Fibroblast of lung (primary cell): ENCODE measurements around the gene RUNX2.

ENCODE experiments used
- CTCF ChIP-seq, 2 donors: IDR thresholded peaks in 1 of 2; conservative IDR thresholded peaks in 1 of 2; 1 replicate in 1 of 2; 2 replicates in 1 of 2; pipeline ENCODE4 v1.5.1; 2011 to 2012; ENCODE audit warnings: low read length in 2 of 2, control low read depth in 1 of 2, inconsistent platforms in 1 of 2, low read depth in 1 of 2, mild to moderate bottlenecking in 1 of 2
- EZH2 ChIP-seq: IDR thresholded peaks from 2 replicates; pipeline ENCODE4 v1.5.1; 2012; ENCODE audit warnings: low read length, control low read depth, mild to moderate bottlenecking; ENCODE audit errors: missing control alignments

- TF ChIP-seq CTCF (conservative IDR thresholded peaks at IDR 0.05 in 1 of 2, IDR thresholded peaks at IDR 0.05 in 1 of 2; ENCODE audit: low read depth in 1 of 2, low read length in 2 of 2), result no peak
- no peak for TF ChIP-seq EZH2
Observed at GRCh38 chr6:45387236-45387635, 59.1 kb downstream of the RUNX2 start.
